ENCODE data around the gene NFASC.

NFASC gene

DNA sequence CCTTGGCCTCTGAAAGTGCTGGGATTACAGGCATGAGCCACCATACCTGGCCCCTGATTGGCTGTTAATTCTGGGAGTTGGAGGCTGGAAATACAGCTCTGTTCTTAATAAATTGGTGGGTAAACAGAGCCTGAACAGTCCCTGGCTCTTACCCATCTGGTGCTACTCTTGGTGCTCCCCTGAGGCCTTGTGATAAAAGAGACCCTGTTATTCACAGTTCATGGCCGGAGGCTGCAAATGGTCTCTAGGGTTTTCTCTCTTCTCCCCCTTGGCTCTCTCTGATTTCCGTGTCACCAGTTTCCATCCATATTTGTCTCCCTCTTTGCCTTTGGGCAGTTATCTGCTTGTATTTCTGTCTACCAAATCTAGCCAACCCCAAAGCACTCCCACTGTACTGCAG, 17.2 kb downstream of the NFASC start:
- DNase-seq: no peak

DNA sequence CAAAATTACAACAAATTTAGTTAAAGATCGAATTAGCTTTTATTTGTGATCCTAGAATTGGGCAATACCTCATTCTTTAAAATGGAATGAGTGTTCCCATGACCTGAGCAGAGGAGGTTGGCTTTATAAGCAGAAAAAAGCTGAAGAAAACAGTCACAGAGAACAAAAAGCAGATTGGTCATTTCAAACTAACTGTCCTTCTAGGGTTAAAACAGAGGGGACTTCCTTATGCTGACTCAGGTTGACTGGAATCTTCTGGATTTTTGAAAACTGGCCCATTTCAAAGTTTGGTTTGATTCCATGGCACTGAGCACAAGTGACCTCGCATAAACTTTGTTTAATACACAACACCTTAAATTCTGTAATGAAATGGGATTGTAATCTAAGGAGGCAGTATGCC, 17.6 kb downstream of the NFASC start:
- no peak for DNase-seq

DNA sequence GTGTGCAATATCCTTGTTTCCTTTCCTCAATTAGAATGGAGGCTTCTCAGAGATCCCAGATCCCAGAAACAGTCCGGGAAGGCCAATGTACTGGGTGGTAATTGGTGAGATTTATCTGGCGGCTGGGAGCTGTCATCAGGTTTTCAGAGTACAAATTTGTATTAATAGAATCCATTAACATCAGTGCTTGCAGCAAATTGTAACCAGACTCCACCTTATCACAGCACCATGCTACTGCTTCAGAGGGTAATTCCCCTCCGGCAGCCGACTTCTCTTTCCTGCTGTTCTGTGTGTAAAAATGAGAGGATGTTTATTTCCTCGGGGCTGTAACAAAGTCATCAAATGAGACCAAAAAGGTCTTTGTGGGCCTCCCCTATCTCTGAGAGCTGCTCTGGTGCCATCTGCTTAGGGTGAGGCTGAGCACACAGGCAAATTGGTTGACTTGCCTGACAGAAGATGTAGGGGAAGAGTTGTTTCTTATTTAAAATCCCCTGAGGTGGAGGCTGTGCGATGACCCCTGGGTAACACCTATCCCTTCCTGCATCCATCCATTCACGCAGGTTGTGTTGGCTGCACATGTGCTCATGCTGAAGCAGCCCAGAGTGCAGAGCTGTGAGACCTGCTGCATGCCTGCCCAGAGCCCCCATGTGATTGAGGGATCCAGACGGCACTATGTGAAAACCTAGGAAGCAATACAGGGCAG, 19.2 kb downstream of the NFASC start:
- no peak for DNase-seq

DNA sequence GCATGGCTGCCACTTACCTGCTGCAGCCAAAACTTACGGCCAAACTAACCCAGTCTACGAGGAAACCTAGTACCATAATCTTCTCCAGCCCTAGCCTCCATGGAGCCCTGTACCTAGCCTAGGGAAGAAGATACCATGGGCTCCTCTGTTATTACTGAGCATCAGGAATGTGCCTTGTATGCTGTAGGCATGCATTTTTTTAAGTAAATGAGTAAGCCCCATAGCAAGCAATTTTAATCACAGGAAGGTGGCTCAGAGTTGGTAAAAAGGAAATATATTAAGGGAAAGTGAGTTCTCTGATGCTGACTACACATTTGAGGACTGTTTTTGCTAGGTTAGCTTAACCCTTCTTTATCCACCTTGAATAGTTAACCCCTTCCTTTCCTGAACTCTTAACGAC, 21.2 kb downstream of the NFASC start:
- no peak for DNase-seq

DNA sequence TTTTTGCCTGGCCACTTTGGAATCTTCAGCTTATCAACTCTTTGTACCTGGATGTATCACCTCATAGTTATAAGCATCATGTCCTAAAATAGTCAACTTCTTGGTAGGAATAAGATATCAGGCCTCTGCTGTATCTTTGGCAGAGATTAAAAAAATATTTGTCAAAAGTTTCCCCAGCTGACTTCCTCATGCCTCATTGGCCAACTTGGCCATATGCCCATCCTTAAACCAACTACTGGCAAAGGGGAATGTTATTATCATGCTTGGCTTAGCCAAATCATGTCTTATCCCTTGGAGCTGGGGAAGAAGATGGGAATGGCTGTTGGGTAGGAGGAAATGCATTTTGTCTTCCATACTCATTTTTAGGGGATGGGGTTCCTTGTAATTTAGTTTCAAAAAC, 23.4 kb downstream of the NFASC start:
- no peak for DNase-seq

DNA sequence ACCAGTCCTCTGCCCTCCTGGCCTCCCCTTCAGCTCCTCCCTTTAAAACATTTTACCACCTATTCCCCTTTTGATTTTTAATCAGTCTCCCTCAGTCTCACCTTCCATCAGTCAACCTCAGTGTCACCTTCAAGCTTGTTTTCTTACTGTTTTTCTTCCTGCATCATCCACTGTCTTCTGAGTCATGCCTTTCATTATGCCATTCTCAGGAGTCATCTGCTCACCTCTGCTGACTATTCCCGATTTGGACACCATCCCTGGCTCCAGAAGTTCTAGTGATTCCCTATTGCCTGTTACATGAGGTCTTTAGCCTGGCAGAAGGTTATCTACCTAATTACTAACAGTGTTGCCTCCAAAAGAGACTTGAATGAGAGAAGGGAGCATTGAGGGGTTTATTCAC, 23.9 kb downstream of the NFASC start:
- no peak for DNase-seq

DNA sequence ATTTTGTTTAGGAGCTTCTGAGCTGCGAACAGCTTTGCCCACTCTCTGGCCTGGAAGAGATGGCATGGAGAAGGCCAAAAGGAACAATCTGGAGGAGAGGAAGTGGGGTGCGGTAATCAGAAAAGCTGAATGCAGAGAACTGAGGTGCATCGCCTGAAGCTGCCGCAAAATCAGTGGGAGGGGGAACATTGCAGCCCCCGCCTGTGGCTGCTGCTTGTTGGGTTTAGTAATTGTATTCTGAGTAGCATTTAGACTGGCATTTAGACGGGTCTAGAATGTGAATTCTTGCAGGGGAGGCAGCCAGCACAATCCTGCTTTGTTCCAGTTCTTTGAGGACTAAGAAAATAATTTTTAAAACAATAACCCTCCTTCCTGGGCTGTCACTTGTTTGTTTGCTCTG, 25.4 kb downstream of the NFASC start:
- no peak for DNase-seq

DNA sequence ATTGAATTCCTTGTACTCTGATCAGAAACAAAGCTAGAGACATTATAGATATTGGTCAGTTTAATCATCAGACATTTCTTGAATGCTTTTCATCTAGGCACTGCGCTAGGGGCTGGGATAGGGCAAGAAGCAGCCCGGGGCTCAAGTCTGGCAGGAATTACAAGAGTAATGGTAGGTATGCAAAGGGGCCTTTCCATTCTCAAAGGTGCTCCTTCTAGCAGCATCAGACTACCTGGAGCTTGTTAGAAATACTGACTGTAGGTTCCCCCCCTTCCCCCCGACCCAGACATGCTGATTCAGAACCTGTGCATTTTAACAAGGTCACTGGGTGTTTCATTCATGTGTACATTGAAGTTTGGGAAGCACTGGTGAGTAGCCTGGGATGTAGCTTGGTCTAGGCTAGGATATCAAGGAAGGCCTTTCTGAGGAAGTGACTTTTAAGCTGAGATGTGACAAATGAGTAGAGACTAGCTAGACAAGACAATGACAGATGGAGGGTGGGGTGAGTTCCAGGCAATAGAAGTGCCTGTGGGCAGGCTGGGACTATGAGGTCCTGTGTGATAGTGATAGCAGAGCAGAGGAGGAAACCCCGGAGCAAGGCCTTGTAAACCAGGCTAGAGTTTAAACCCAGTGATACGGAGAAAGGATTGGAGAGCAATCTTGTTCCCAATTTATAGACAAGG, 26.3 kb downstream of the NFASC start:
- no peak for DNase-seq

DNA sequence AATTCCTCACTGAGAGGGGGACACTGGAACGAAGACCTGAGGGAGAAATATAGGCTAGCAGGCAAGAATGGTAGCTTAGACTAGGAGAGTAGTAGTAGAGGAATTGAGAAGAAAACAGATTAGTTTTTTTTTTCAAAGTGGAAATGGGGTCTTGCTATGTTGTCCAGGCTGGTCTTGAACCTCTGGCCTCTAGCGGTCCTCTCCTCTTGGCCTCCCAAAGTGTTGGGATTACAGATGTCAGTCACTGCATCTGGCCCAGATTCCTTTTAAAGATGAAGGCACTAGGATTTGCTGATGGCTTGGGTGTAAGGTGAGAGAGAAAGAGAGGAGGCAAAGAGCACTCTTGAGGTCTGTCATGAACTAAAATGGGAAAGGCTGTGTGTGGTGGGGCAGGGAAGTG, 30.1 kb downstream of the NFASC start:
- no peak for DNase-seq

DNA sequence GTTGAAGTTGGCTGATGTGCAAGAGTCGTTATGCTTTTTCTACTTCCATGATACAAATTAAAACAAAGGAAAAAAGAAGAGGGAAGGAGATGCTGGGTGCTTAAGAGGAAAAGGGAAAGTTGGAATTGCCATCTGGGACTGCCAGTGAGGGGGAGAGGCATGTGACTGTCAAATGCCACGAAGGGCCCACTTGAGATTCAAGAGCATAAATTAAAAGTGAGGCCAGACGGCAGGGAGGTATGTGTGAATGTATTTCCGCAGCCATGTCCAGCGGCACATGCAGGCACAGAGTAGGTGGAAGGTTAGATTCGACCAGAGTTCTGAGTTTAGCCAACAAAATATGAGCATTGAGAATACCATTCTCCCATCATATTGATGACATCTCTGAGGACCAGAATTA, 32.0 kb downstream of the NFASC start:
- no peak for DNase-seq

DNA sequence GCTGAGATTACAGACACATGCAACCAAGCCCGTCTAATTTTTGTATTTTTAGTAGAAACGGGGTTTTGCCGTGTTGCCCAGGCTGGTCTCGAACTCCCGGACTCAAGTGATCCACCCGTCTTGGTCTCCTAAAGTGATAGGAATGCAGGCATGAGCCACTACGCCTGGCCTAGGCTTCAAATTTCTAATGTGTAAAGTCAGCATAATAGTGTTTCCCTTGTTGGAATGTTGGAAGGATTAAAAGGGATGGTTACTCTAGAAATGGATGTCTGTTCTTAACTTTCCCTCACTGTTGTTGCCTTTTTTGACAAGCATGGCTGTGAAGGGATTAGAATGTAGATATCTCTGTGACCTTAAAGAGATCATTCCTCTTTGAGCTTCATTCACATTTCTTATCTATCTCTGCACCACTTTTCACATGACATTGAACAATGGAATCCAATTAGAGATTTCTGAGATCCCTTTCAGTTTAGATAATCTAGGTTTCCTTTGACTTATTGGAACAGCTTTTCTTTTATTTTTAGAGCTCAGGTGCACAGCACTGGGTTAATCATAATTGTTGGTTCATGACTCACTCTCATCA, 33.7 kb downstream of the NFASC start:
- DNase-seq: no peak

DNA sequence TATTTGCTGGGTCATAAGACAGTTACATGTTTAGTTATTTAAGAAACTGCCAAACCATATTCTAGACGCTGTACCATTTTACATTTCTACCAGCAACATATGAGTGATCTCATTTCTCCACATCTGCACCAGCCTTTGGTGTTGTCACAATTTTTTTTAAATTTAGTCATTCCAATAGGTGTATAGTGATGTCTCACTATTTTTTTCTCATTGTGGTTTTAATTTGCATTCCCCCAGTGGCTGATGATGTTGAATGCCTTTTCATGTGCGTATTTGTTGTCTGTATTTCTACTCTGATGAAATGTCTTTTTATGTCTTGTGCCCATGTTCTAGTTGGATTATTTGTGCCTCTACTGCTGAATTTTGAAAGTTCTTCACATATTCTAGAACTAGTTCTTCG, 38.4 kb downstream of the NFASC start:
- no peak for DNase-seq

DNA sequence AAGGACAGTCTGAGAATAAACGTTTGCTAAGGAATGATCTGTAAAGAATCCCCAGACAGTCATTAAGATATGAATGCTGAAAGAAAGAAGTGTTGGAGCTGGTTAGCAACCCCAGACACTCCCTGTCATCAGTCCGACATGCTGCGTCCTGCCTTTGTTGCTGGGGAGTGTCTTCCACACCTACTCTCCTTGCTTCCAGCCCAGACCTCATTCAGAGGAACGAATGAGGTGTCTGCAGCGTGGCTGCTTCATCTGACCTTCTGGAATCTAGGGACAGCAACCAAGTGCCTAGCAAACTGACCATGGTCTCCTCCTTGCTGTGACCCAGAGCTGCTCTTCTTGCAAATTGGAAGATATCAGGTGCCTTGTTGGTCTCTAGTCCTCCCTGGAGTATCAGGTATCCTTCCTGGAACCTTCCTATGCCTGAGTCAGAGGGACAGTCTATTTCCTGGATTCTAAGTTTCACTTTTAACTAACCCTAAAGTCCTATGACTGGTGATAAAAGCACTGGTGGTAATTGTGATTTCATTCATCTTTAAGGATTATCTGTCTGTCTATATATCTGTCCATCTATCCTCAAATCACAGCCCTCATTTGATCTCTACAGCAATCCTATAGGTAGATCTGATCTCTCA, 45.3 kb downstream of the NFASC start:
- no peak for DNase-seq

DNA sequence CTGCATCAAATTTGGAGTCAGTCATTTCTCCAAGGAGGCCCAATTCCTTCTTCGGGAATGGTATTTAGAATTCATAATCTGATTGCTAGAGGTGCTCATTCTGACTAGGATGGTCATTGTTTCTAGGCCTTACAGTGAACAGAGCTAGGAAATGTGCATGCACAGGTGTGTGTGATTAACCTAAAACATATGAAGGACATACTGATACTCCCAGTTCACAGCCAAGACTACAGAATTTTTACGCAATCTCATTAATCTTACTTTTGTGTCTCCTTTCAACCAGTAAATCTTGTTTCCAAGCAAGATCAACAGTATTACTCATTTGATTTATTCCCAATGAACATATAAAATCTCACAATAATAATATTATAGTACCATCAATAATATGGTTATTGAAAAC, 47.1 kb downstream of the NFASC start:
- no peak for DNase-seq

DNA sequence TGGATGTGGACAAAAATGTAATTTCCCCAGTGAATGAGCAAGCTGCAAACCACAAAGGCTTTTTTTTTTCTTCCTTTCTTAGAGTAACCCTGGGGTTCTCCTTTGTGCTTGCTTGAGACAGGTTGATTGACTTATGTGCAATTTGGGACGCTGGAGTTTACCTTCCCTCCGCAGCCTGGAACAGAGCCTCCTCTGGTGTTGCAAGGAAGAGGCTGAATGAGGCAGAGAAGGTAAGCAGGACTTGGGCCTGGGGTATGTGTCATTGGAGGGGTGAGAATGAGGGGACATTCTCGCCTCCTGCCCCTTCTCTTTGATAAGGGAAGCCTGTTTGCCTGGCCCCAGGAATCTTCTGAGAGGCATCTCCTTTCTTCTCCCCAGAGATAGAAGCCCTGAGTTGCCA, 49.8 kb downstream of the NFASC start:
- DNase-seq: no peak

DNA sequence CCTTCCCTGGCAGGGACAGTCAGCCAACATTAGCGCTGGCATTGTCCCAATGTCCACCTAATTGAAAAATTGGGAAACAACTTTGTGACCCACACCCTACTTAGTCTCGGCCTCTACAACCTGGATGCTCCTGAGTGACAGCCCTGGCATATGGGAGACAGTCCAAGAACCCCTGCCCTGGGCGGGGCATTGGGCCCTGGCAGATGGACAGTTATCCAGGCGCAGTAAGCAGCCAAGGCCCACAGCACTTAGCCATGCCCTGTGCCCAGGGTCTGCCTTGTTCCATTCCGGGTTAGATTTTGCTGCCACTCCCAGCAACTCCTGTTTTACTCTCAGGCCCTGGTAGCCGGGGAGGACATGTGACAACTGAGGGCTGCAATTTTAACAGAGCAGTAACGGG, 50.3 kb downstream of the NFASC start:
- DNase-seq: peak in 2 of 58 donors; percentile 14 to 24

DNA sequence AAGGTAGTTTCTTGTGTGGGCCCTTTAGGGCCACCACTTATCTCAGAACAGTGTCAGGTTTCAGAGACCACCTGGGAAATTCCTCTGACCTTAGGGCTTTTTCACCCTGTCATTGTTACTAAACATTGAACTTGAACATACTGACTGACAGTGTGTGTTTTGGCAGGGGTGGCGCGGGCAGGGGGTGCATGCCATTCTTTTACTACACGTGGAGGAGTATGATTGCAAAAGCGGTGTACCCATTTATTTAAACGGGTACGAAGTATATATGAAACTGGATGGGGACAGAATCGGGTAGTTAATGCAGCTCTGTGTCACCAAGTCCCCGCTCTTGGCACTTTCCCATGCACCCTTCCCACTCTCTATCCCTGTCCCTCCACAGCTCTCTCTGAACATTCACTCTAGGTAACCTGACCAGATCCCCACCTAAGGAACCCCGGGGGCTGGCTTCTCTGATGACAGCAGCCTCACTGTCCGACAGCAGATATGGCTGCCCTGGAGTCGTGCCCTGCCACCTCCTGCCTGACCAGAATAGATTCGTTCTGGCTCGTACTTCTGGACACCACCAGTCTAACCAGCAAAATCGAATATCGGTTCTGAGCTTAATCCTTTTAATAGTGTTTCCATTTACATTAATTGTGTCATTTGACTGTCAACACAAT, 51.3 kb downstream of the NFASC start:
- no peak for DNase-seq

DNA sequence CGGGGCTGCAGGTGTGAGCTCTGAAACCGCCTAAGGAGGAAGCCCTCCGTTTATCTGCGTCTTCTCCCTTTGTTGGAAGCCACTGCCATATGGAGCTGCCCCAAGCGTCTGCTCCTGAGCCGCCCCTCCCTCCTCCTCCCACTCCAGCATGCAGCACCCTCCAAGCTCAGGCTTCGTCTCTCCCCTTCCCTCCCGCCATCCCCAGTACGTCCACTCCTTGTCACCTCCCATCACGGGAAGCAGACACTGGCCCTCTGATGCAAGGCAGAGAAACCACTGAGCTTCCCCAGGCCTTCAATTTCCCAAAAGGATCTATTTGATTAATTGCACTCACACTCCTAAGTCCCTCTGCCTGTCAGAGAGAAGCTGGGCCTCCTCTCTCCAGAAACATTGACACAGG, 52.5 kb downstream of the NFASC start:
- DNase-seq: peak in 2 of 58 donors; percentile 27 to 34

DNA sequence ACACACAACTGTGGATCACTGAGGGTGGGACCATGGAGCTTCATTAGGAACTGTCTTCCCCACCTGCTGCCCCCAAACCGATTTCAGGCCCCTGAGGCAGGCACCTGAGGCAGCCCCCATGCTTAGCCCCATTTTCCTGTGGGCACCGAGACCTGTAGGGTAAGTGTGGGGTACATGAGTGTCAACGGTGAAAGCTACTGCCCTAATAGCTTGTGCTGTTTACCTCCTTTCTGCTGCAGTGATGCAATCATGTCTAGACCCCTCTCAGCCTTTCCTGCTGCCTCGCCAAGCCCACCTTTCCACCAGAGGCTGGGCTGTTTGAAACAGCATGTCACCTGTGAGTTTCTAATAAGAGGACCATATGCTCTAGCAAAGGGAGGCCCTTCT, 53.0 kb downstream of the NFASC start:
- no peak for DNase-seq

DNA sequence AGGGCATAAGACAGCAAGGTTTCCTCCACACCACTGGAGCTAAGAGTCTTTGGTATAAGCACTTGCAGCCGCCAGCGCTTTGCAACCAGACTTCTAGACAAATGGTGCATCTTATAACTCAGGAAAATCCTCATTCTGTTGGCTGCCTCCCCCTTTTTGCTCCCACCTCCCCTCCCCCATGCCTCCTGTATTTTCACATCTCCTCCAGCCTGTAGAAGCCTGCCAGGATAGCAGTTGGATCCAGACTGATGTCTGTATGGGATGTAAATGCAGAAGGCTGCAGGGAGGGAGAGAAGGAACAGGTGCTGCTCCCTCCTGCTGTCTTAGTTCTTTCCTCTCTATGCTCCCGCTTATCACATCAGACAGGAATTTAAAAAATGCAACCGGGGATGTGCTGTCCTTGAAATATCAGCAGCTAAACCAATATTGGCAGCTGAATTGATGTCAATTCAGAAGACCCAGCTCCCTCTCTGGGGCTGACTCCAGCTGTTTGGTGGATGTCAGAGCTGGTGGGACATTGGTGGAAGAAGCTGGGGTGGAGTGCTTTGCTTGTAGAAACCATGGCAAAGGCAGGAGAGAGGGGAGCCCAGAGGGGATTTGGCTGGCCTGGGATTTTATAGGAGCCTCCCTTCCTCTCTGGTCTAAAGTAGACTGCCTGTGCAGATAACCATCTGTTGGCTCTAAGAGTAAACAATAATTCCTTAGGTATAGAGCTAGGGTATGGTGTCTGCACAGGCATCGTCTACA, 53.5 kb downstream of the NFASC start:
- DNase-seq: peak in 23 of 58 donors; percentile 18 to 75 (median 44)

DNA sequence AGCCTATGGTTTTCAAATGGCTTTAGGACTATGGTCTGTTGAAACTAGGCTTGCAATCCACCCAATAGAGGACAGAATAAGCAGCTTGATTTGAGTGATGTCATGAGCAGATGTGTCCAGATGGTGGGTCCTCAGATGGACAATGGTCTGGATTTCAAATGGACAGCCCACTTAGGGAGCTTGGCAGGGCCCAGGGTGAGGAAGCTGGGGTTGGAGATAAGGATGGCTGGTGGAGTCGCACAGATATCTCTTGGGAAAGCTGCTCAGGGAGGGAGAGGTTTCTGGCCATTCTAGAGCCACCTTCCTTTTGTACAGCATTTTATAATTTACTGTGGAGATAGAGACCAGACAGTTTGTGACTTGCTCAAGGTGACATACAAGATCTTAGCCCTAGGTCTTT, 55.0 kb downstream of the NFASC start:
- no peak for DNase-seq
